ENCODE measurements around the gene SMYD3. TPM values are rescaled to one million over a fixed set of nuclear protein-coding genes. Genes with fewer than 3 reads are reported as not detected.

The SMYD3 gene
- total and polyA plus RNA-seq, 2 of the 4 experiments (the other 2 are of a cell fraction), result 26.5 to 37.6 TPM

- Histone ChIP-seq H2BK120ac (ENCODE audit: low read depth, low read length) (no peak overlapping the region), H3K14ac (replicated peaks; ENCODE audit: low read depth, low read length) (no peak overlapping the region), H3K56ac (ENCODE audit: extremely low read depth, insufficient read depth, low read length) (no peak overlapping the region), H3K4me3 (ENCODE audit: insufficient read depth, low read depth, low read length) (no peak overlapping the region), H2AK9ac (replicated peaks; ENCODE audit: low read depth, low read length, poor library complexity) (no peak overlapping the region), H3K4ac (ENCODE audit: low read depth, low read length) (no peak overlapping the region), H2AFZ (replicated peaks; ENCODE audit: low read length, poor library complexity) (no peak overlapping the region), H3K4me2 (ENCODE audit: low read depth, low read length) (no peak overlapping the region), H4K8ac (ENCODE audit: low read depth in 2 of 2, low read length in 2 of 2) (no peak overlapping the region), H2BK15ac (ENCODE audit: low read depth, low read length) (no peak overlapping the region), H3K9me1 (ENCODE audit: insufficient read depth, low read length) (no peaks in the 10 kb centered on the region), H3K23ac (ENCODE audit: low read depth, low read length) (no peak overlapping the region), H3K36me3 (ENCODE audit: control insufficient read depth, insufficient read depth, low read length) (no peaks in the 10 kb centered on the region), H4K91ac (ENCODE audit: insufficient read depth, low read depth, low read length) (no peak overlapping the region), H3K4me1 (ENCODE audit: control insufficient read depth, insufficient read depth, low read length) (peaks cover 6% of the 10 kb centered on the region), H3K9me3 (ENCODE audit: control insufficient read depth, insufficient read depth, low read length) (no peaks in the 10 kb centered on the region), H3K18ac (ENCODE audit: low read depth, low read length) (no peak overlapping the region), H4K5ac (ENCODE audit: low read depth, low read length) (no peak overlapping the region), H3K27ac (ENCODE audit: insufficient read depth, low read length) (no peak overlapping the region), H2AK5ac (ENCODE audit: low read depth, low read length) (no peak overlapping the region), H3K9ac (ENCODE audit: low read depth, low read length) (no peak overlapping the region), H2BK5ac (ENCODE audit: low read depth, low read length, poor library complexity, severe bottlenecking) (no peak overlapping the region), H4K20me1 (ENCODE audit: insufficient read depth, low read length) (no peaks in the 10 kb centered on the region), H3K27me3 (ENCODE audit: control insufficient read depth, insufficient read depth, low read length) (no peaks in the 10 kb centered on the region), H3K79me1 (ENCODE audit: low read depth in 1 of 2, low read length in 2 of 2) (0 out of 4 replicates have a peak, but pooled peaks cover 0 to 3% of the 10 kb centered on the region in 2 experiments), H2BK20ac (ENCODE audit: low read depth, low read length) (no peak overlapping the region)
- no TSS peak for BruUV-seq (replicated peaks)
- POLR2A ChIA-PET (ENCODE audit: unreplicated experiment), result no interaction called here
- CTCF ChIA-PET, result no interaction called here
- WGBS, 2 experiments (ENCODE audit: extremely low coverage in 2 of 2, insufficient read length in 1 of 2), result no CpG with 5 or more reads among the region's 3 CpGs
- ATAC-seq (ENCODE audit: low read depth) (no peak), DNase-seq (no peak)
- dilution Hi-C loops (cut with HindIII; ENCODE audit: low sequenced_read_pairs, unreplicated experiment) (no loop called here), in situ Hi-C loops (cut with MboI; ENCODE audit: low sequenced_read_pairs) (no loop called here), intact Hi-C loops (cut with micrococcal nuclease) (no loop called here)
- TF ChIP-seq MAZ (IDR thresholded peaks at IDR 0.05; ENCODE audit: borderline replicate concordance, low read depth, low read length) (no peak), SMC3 (IDR thresholded peaks at IDR 0.05; ENCODE audit: low read depth, low read length) (no peak), RFX5 (IDR thresholded peaks at IDR 0.05; ENCODE audit: low read depth, low read length) (no peak), NFE2L2 (IDR thresholded peaks at IDR 0.05; ENCODE audit: low read depth, low read length) (no peak), RAD21 (IDR thresholded peaks at IDR 0.05; ENCODE audit: low read length) (no peak), MXI1 (IDR thresholded peaks at IDR 0.05; ENCODE audit: borderline replicate concordance, low read depth, low read length) (no peak), CHD1 (IDR thresholded peaks at IDR 0.05; ENCODE audit: low read depth, low read length) (no peak), BHLHE40 (IDR thresholded peaks at IDR 0.05; ENCODE audit: low read depth, low read length) (no peak), FOS (IDR thresholded peaks at IDR 0.05; ENCODE audit: low read depth, low read length) (no peak), CEBPB (IDR thresholded peaks at IDR 0.05; ENCODE audit: low read depth, low read length) (no peak), MAFK (IDR thresholded peaks at IDR 0.05; ENCODE audit: low read depth, low read length) (no peak), USF2 (IDR thresholded peaks at IDR 0.05; ENCODE audit: low read depth, low read length) (no peak), POLR2A (IDR thresholded peaks at IDR 0.05; ENCODE audit: low read depth, low read length) (no peak), RCOR1 (IDR thresholded peaks at IDR 0.05; ENCODE audit: insufficient replicate concordance, low read length) (no peak), ELK1 (IDR thresholded peaks at IDR 0.05; ENCODE audit: borderline replicate concordance, low read depth, low read length) (no peak)
- TF ChIP-seq, protein P1, sequence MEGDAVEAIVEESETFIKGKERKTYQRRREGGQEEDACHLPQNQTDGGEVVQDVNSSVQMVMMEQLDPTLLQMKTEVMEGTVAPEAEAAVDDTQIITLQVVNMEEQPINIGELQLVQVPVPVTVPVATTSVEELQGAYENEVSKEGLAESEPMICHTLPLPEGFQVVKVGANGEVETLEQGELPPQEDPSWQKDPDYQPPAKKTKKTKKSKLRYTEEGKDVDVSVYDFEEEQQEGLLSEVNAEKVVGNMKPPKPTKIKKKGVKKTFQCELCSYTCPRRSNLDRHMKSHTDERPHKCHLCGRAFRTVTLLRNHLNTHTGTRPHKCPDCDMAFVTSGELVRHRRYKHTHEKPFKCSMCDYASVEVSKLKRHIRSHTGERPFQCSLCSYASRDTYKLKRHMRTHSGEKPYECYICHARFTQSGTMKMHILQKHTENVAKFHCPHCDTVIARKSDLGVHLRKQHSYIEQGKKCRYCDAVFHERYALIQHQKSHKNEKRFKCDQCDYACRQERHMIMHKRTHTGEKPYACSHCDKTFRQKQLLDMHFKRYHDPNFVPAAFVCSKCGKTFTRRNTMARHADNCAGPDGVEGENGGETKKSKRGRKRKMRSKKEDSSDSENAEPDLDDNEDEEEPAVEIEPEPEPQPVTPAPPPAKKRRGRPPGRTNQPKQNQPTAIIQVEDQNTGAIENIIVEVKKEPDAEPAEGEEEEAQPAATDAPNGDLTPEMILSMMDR (conservative IDR thresholded peaks at IDR 0.05; ENCODE audit: low read depth, low read length), result no peak
Measured at GRCh38 chr1:246066573-246066972, 440.5 kb downstream of the SMYD3 start.
